HUES6 (cell line): Measurements from ENCODE around the gene AGO3.

ENCODE experiments used
- H3K27ac ChIP-seq: 2 replicates; pipeline ENCODE4 v1.7.0; 2013; ENCODE audit warnings: low read depth, mild to moderate bottlenecking, low read length, inconsistent platforms
- H3K27me3 ChIP-seq: 2 replicates; pipeline ENCODE4 v1.6.1; 2013; ENCODE audit warnings: low read length; ENCODE audit not compliant: control insufficient read depth, insufficient read depth
- H3K36me3 ChIP-seq: 2 replicates; pipeline ENCODE4 v1.6.1; 2013; ENCODE audit warnings: low read length; ENCODE audit not compliant: control insufficient read depth, insufficient read depth
- H3K4me1 ChIP-seq: 2 replicates; pipeline ENCODE4 v1.6.1; 2013; ENCODE audit warnings: low read length; ENCODE audit not compliant: control insufficient read depth, insufficient read depth
- H3K4me3 ChIP-seq: 2 replicates; pipeline ENCODE4 v1.5.1; 2013; ENCODE audit warnings: low read depth, low read length
- H3K9ac ChIP-seq: one replicate; pipeline ENCODE4 v1.6.1; 2013; ENCODE audit warnings: mild to moderate bottlenecking, low read length
- H3K9me3 ChIP-seq: 2 replicates; pipeline ENCODE4 v1.6.1; 2013; ENCODE audit warnings: low read depth, low read length; ENCODE audit not compliant: control insufficient read depth, insufficient read depth

Gene AGO3

GRCh38 chr1:35925741-35926140, 5.2 kb upstream of the AGO3 start:
- Histone ChIP-seq H3K9me3 (no peaks in the 10 kb centered on the region), H3K27me3 (no peaks in the 10 kb centered on the region), H3K4me1 (no peaks in the 10 kb centered on the region), H3K36me3 (peaks cover 29% of the 10 kb centered on the region), H3K9ac (no peak overlapping the region), H3K27ac (no peak overlapping the region), H3K4me3 (no peak overlapping the region)

DNA sequence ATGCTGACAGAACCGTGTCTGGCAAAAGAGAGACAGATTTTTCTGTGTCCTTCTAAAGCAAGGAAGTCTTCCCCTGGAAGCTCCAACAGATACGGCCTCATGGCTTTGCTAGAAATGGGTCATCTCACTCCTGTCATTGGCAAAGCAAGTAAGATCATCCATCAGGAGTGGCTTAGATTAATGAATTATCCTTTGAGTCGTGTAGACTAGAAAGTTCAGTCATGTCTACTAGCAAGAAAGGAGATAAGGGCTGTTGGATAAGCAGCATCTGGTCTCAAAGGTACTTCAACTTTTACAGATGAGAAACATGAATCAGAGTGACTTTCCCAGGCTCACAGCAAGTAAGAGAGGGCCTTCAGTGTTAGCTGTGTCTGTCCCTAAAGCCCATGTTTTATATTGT, 3.4 kb upstream of the AGO3 start:
- H3K9ac ChIP-seq: no peak overlapping the region
- H3K4me3 ChIP-seq: no peak overlapping the region
- no peaks in the 10 kb centered on the region for H3K27me3 ChIP-seq
- no peaks in the 10 kb centered on the region for H3K9me3 ChIP-seq
- peaks cover 4% of the 10 kb centered on the region; the same call in 1 of the 2 replicates for H3K4me1 ChIP-seq
- H3K27ac ChIP-seq: no peak overlapping the region
- peaks cover 14% of the 10 kb centered on the region for H3K36me3 ChIP-seq

GRCh38 chr1:35929730-35930592, 944 bp upstream of the AGO3 start:
- H3K4me3 ChIP-seq: peak overlapping the region; percentile 88
- H3K4me1 ChIP-seq: peaks cover 9% of the 10 kb centered on the region
- no peaks in the 10 kb centered on the region for H3K9me3 ChIP-seq
- peak overlapping the region; percentile 83 for H3K27ac ChIP-seq
- peaks cover 8% of the 10 kb centered on the region for H3K36me3 ChIP-seq
- peak overlapping the region; percentile 91 for H3K9ac ChIP-seq
- no peaks in the 10 kb centered on the region for H3K27me3 ChIP-seq

GRCh38 chr1:35931446-35932157, 697 bp downstream of the AGO3 start:
- Histone ChIP-seq H3K4me1 (peaks cover 14% of the 10 kb centered on the region), H3K27me3 (no peaks in the 10 kb centered on the region), H3K9me3 (no peaks in the 10 kb centered on the region), H3K9ac (peak overlapping the region; percentile 91), H3K27ac (peak overlapping the region; percentile 80), H3K4me3 (peak overlapping the region; percentile 88), H3K36me3 (no peaks in the 10 kb centered on the region)

- Histone ChIP-seq H3K9ac (peak overlapping the region; percentile 91), H3K4me3 (peak overlapping the region; percentile 88), H3K36me3 (no peaks in the 10 kb centered on the region)
Observed at GRCh38 chr1:35932158-35932636, 1.3 kb downstream of the AGO3 start.

GRCh38 chr1:35932941-35933340, 2.0 kb downstream of the AGO3 start:
- Histone ChIP-seq H3K4me1 (peaks cover 14% of the 10 kb centered on the region), H3K27me3 (no peaks in the 10 kb centered on the region), H3K4me3 (0 out of 2 replicates have a peak overlapping the region, but pooled peaks have one; percentile 5), H3K36me3 (no peaks in the 10 kb centered on the region), H3K9ac (no peak overlapping the region), H3K27ac (no peak overlapping the region), H3K9me3 (no peaks in the 10 kb centered on the region)

More at GRCh38 chr1:35932158-35932636, 1.3 kb downstream of the AGO3 start:
- Histone ChIP-seq H3K27ac (no peak overlapping the region), H3K9me3 (no peaks in the 10 kb centered on the region), H3K27me3 (no peaks in the 10 kb centered on the region), H3K4me1 (peaks cover 14% of the 10 kb centered on the region)

DNA sequence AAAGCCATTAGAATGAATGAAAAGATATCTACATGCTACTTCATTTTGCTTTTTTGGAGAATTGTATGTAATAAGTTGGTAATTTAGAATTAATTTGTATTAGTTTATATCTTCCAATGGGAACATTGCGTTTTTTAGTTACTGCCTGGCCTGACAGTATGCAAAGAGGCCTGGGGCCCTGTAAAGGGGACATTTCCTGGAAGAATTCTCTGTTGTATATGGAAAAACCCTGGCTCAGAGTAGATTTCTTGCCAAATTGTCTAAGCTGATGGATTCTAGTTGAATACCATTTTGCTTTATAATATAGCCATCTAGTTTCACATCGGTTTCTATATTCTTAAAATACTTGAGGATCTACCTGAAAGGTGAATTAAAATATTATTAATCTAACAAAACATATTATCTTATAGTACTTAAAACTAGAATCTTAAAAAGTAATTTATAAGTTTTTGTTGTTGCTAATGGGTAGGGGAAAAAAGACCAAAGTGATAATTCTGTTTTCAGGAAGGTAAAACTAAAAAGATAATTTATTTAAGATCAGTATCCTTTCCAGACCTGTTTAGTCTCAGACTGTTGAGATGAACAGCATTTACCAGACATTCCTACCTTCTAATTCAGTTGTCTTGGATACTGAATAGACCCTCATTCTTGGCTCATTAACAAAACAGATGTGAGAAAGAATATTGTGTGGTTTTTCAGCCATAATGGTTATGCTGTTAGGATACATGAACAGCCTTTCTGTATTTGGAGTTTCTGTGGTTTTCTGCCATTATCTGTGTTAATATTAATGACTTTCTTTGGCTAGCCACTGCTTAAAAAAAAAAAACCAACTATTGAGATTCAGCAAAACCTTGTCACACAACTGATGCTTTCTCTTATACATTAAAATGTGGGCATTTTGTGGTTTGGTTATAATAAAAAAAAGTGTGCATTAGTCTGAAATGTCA, 4.8 kb downstream of the AGO3 start:
- Histone ChIP-seq H3K4me1 (peaks cover 14% of the 10 kb centered on the region), H3K27ac (no peak overlapping the region), H3K9ac (no peak overlapping the region), H3K9me3 (no peaks in the 10 kb centered on the region), H3K36me3 (no peaks in the 10 kb centered on the region), H3K27me3 (no peaks in the 10 kb centered on the region), H3K4me3 (peak overlapping the region; percentile 12; the same call in 1 of the 2 replicates)

DNA sequence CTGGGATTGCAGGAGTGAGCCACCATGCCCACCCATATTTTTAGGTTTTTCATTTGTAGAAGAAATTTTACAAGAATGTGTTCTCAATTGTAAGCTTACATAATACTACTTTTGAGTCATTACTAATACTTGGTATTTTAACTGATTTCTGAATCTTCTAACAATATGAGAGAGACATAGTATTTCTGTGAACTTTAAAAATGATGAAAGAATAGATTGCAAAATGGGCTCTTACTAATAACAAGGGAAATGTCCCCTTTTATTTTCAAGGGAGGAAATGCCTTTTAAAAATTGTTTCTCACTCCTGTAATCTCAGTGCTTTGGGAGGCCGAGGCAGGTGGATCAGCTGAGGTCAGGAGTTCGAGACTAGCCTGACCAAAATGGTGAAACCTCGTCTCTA, 5.9 kb downstream of the AGO3 start:
- no peak overlapping the region for H3K4me3 ChIP-seq
- H3K36me3 ChIP-seq: no peaks in the 10 kb centered on the region
- peaks cover 14% of the 10 kb centered on the region for H3K4me1 ChIP-seq
- no peaks in the 10 kb centered on the region for H3K27me3 ChIP-seq
- H3K27ac ChIP-seq: no peak overlapping the region
- H3K9ac ChIP-seq: no peak overlapping the region
- H3K9me3 ChIP-seq: no peaks in the 10 kb centered on the region

DNA sequence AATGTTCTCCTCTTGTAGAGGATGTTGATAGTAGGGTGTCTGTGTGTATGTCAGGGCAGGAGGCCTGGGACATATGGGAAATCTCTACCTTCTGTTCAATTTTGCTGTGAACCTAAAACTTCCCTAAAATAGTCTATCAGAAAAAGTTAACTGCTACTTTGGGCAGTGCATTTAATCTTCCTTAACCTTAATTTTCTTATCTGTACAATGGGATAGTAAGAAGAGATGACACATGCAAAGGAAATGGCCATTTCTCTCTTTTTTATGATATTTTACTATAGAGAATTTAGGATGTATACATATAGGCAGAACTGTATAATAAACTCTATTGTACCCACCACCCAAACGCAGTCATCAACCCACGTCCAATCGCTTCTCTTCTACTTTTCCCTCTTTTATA, 8.6 kb downstream of the AGO3 start:
- H3K36me3 ChIP-seq: no peaks in the 10 kb centered on the region
- no peak overlapping the region for H3K27ac ChIP-seq
- 0 out of 2 replicates have a peak, but pooled peaks cover 6% of the 10 kb centered on the region for H3K4me1 ChIP-seq
- no peak overlapping the region for H3K4me3 ChIP-seq
- no peaks in the 10 kb centered on the region for H3K27me3 ChIP-seq
- no peak overlapping the region for H3K9ac ChIP-seq
- no peaks in the 10 kb centered on the region for H3K9me3 ChIP-seq

DNA sequence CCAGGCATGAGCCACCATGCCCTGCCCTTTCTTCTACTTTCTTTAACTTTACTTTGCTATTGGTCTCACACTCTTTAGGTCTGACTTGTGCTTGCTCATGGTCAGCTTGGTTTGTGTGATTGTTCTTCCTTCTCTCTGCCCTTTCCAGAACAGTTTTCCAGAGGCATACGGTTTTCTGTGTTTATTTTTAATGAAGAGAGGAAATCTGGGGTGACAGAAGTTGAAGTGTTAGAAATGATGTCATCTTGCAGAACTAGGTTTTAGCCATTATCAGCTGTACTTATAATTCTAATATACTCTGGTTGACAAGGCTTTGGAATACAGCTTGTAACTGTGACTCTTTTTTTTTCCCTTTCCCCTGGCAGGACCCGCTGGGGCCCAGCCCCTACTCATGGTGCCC, 14.4 kb downstream of the AGO3 start:
- no peaks in the 10 kb centered on the region for H3K9me3 ChIP-seq
- peaks cover 2% of the 10 kb centered on the region; the same call in 1 of the 2 replicates for H3K36me3 ChIP-seq
- no peaks in the 10 kb centered on the region for H3K27me3 ChIP-seq
- H3K4me3 ChIP-seq: no peak overlapping the region
- H3K4me1 ChIP-seq: no peaks in the 10 kb centered on the region; the same call in 1 of the 2 replicates
- no peak overlapping the region for H3K27ac ChIP-seq
- no peak overlapping the region for H3K9ac ChIP-seq
